Tibial nerve (tissue), 4 donors: ENCODE results near the gene REPS1.

Source experiments
- EP300 ChIP-seq, 2 donors: sonication (generic); formaldehyde crosslinking; IDR thresholded peaks; one replicate each; pipeline ENCODE4 v1.6.1; 2017; ENCODE audit warnings: antibody characterized with exemption in 2 of 2, mild to moderate bottlenecking in 1 of 2
- POLR2A ChIP-seq, 2 donors: fragments of 450-650 bp; IDR thresholded peaks; one replicate each; pipeline ENCODE4 v1.6.1; 2017; ENCODE audit warnings: antibody characterized with exemption in 2 of 2, mild to moderate bottlenecking in 2 of 2, moderate library complexity in 2 of 2
- TF ChIP-seq, protein P1 (sequence below), 5 experiments: fragments of 200-600 bp in 3 of 5; fragments of 450-650 bp in 2 of 5; sonication (generic) in 3 of 5; IDR thresholded peaks; one replicate each; pipeline ENCODE4 v1.5.1; 2016 to 2019; ENCODE audit warnings: antibody characterized with exemption in 5 of 5, mild to moderate bottlenecking in 3 of 5, moderate library complexity in 2 of 5

DNA sequence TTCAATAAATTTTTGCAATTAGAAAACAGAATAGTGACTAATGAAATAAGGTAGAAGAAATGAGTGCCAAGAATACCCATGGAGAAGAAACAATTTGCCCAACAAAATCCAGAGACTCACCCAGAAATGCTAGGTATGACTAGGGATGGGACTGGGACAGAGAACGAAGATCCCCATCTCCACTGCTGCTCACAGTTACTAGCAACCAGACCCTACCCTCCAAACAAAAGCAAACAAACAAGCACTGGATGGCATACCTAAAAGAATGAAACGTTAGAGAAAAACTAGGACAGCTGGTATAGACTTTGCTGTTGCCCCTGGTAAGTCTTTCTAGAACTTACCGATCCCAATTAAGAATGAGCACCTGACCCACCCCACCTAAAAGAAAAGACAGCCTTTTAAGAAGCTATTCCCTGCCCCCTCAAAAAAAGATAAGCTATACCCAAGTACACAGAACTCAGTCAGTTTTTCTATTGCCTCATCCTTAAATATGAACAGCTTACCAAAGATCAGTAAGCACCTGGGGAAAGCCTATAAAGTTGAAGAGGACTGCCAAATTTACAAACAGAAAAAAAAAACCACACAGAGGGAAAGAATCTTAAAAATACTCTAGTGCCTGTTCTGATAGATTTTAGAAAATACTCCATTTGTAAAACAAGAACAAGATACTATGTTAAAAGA, 31.7 kb downstream of the REPS1 start:
- TF ChIP-seq POLR2A (IDR thresholded peaks at IDR 0.05) (no peak), EP300 (IDR thresholded peaks at IDR 0.05) (no peak)
- TF ChIP-seq, protein P1, sequence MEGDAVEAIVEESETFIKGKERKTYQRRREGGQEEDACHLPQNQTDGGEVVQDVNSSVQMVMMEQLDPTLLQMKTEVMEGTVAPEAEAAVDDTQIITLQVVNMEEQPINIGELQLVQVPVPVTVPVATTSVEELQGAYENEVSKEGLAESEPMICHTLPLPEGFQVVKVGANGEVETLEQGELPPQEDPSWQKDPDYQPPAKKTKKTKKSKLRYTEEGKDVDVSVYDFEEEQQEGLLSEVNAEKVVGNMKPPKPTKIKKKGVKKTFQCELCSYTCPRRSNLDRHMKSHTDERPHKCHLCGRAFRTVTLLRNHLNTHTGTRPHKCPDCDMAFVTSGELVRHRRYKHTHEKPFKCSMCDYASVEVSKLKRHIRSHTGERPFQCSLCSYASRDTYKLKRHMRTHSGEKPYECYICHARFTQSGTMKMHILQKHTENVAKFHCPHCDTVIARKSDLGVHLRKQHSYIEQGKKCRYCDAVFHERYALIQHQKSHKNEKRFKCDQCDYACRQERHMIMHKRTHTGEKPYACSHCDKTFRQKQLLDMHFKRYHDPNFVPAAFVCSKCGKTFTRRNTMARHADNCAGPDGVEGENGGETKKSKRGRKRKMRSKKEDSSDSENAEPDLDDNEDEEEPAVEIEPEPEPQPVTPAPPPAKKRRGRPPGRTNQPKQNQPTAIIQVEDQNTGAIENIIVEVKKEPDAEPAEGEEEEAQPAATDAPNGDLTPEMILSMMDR (IDR thresholded peaks at IDR 0.05), result no peak
